Peyer's patch (tissue), 4 donors: ENCODE data around the gene C11orf97.

ENCODE experiments used
- POLR2A ChIP-seq, 2 donors: fragments of 450-650 bp; IDR thresholded peaks; one replicate each; pipeline ENCODE4 v1.5.1; 2017; ENCODE audit warnings: antibody characterized with exemption in 2 of 2, mild to moderate bottlenecking in 2 of 2, moderate library complexity in 2 of 2
- TF ChIP-seq, protein P1 (sequence below), 6 experiments: fragments of 450-650 bp in 4 of 6; fragments of 200-600 bp in 2 of 6; sonication (generic) in 1 of 6; IDR thresholded peaks; one replicate each; pipeline ENCODE4 v1.5.1; 2017 to 2019; ENCODE audit warnings: antibody characterized with exemption in 6 of 6, mild to moderate bottlenecking in 3 of 6, moderate library complexity in 1 of 6

DNA sequence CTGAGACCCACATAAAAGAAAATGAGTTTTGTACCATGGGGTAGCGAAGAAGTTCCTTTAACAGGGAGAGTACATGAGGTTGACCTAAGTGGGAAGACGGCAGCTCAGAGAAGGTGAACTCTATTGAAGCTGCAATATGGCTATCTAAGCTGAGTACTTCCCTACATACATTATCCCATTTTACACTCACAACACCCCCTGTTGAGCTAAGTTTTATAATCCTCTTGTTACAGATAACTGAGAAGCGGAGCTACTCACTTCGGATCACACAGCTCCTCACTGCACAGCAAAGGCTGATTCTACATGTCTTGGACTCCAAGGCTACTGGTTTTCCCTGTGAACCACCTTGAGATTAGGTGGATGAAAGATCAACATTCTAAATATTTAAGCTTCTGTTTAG, 46.7 kb downstream of the C11orf97 start:
- TF ChIP-seq, protein P1, sequence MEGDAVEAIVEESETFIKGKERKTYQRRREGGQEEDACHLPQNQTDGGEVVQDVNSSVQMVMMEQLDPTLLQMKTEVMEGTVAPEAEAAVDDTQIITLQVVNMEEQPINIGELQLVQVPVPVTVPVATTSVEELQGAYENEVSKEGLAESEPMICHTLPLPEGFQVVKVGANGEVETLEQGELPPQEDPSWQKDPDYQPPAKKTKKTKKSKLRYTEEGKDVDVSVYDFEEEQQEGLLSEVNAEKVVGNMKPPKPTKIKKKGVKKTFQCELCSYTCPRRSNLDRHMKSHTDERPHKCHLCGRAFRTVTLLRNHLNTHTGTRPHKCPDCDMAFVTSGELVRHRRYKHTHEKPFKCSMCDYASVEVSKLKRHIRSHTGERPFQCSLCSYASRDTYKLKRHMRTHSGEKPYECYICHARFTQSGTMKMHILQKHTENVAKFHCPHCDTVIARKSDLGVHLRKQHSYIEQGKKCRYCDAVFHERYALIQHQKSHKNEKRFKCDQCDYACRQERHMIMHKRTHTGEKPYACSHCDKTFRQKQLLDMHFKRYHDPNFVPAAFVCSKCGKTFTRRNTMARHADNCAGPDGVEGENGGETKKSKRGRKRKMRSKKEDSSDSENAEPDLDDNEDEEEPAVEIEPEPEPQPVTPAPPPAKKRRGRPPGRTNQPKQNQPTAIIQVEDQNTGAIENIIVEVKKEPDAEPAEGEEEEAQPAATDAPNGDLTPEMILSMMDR (IDR thresholded peaks at IDR 0.05), result no peak
- TF ChIP-seq POLR2A (IDR thresholded peaks at IDR 0.05), result no peak
